ENCODE results near the gene AXL. TPM values are rescaled to one million over a fixed set of nuclear protein-coding genes. Genes with fewer than 3 reads are reported as not detected.

The AXL gene
- total and polyA plus RNA-seq, 11 donors, result 5.0 to 62.5 (median 13.2) TPM

DNA sequence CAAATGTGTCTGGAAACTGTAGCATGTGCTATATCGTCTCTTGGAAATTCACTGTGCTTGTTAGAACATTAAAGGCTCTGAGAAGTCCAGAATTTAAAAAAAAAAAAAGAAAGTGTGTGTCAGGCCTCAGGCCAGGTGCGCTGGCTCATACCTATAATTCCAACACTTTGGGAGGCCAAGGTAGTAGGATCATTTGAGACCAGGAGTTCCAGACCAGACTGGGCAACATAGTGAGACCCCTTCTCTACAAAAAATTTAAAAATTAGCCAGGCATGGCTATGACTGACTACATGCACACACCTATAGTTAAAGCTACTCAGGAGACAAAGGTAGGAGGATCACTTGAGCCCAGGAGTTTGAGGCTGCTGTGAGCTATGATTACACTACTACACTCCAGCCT, 50.0 kb downstream of the AXL start:
- Histone ChIP-seq H3K4me1 (peaks cover 3 to 29% (median 24%) of the 10 kb centered on the region in 12 donors), H3K27me3 (no peaks in the 10 kb centered on the region), H3K27ac (no peak overlapping the region), H3K4me3 (no peak overlapping the region), H3K9me3 (no peaks in the 10 kb centered on the region), H3K36me3 (peaks cover 3 to 71% (median 65%) of the 10 kb centered on the region in 9 donors)
- no peak for DNase-seq
- no peak for ATAC-seq
- WGBS, 4 donors, result 87 to 98% (median 97%) methylated on average over 2 of the region's 2 CpGs
- intact Hi-C loops (cut with DNase I), result loop anchor here in 3 of 10 donors (5.0 to 10.0 kb wide), 2 partner anchors 38 to 604 kb away; no protein-coding TSS in a partner anchor
- TF ChIP-seq CTCF (IDR thresholded peaks at IDR 0.05) (no peak), POLR2A (IDR thresholded peaks at IDR 0.05) (no peak)

DNA sequence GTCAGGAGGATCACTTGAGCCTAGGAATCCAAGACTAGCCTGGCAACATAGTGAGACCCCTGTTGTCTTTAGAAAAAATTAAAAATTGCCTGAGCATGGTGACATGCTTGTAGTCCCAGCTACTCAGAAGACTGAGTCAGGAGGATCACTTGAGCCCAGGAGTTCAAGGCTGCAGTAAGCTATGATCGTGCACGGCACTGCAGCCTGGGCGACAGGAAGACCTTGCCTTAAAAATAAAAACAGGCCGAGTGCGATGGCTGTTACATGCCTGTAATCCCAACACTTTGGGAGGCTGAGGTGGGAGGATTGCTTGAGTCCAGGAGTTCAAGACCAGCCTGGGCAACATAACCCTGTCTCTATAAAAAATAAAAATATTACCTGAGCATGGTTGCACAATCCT, 50.5 kb downstream of the AXL start:
- intact Hi-C loops (cut with DNase I), result loop anchor here in 3 of 10 donors (5.0 to 10.0 kb wide), 2 partner anchors 38 to 605 kb away; no protein-coding TSS in a partner anchor
- Histone ChIP-seq H3K27ac (no peak overlapping the region), H3K4me3 (no peak overlapping the region), H3K27me3 (no peaks in the 10 kb centered on the region), H3K36me3 (peaks cover 3 to 77% (median 70%) of the 10 kb centered on the region in 9 donors), H3K9me3 (no peaks in the 10 kb centered on the region), H3K4me1 (peaks cover 3 to 29% (median 24%) of the 10 kb centered on the region in 12 donors)
- no peak for ATAC-seq
- no peak for DNase-seq
- 89 to 97% (median 93%) methylated on average over 5 of the region's 5 CpGs for WGBS, 4 donors
- TF ChIP-seq POLR2A (IDR thresholded peaks at IDR 0.05), result no peak
- TF ChIP-seq CTCF (IDR thresholded peaks at IDR 0.05), result no peak

DNA sequence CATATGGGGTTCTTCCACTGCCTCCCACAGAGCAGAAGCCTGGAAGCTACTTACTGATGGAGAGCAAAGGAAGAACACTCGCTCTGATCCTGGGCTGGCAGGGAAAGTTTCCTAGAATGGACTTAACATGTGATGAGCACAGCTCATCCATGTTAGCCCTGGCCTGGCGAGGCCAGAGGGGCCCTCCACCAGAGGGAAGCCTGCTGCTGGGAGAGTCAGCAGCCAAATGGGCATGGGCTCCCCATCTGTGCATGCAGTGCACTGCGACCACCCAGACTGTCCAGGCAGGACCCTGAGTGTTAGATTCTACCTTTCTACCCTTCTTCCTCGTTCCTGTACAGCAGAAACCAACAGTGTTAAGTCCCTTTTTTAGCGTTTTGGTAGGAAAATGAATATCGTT, 54.1 kb downstream of the AXL start:
- DNase-seq (no peak), ATAC-seq (no peak)
- 78 to 88% (median 86%) methylated on average over 6 of the region's 6 CpGs for WGBS, 4 donors
- no peak for TF ChIP-seq CTCF (IDR thresholded peaks at IDR 0.05)
- TF ChIP-seq POLR2A (IDR thresholded peaks at IDR 0.05), result no peak
- Histone ChIP-seq H3K4me3 (no peak overlapping the region), H3K27me3 (no peaks in the 10 kb centered on the region), H3K9me3 (no peaks in the 10 kb centered on the region), H3K36me3 (peaks cover 6 to 100% (median 100%) of the 10 kb centered on the region in 9 donors), H3K4me1 (peaks cover 0 to 1% (median 0%) of the 10 kb centered on the region in 12 donors), H3K27ac (no peak overlapping the region)
- intact Hi-C loops (cut with DNase I), result no loop called here

- Histone ChIP-seq H3K9me3 (no peaks in the 10 kb centered on the region), H3K4me1 (no peaks in the 10 kb centered on the region), H3K4me3 (no peak overlapping the region), H3K27ac (no peak overlapping the region), H3K36me3 (peaks cover 3 to 100% (median 100%) of the 10 kb centered on the region in 9 donors), H3K27me3 (no peaks in the 10 kb centered on the region)
- TF ChIP-seq CTCF (IDR thresholded peaks at IDR 0.05) (no peak), POLR2A (IDR thresholded peaks at IDR 0.05) (no peak)
- no peak for DNase-seq
- WGBS, 4 donors, result 91 to 94% (median 93%) methylated on average over 5 of the region's 5 CpGs
- intact Hi-C loops (cut with DNase I), result no loop called here
- no peak for ATAC-seq
These were observed 55.8 kb downstream of the AXL start for GRCh38 chr19:41274802-41275201.
